Ovary (tissue), 3 donors: ENCODE measurements around the gene TCF4.

Experiments used
- CTCF ChIP-seq, 3 donors: fragments of 450-650 bp in 2 of 3; fragments of 200-600 bp in 1 of 3; IDR thresholded peaks; one replicate each; pipeline versions ENCODE4 v1.5.1 to v1.8.0; 2016 to 2022; ENCODE audit warnings: antibody characterized with exemption in 3 of 3, mild to moderate bottlenecking in 1 of 3
- EP300 ChIP-seq: sonication (generic); formaldehyde crosslinking; IDR thresholded peaks from one replicate; pipeline ENCODE4 v1.6.1; 2017; ENCODE audit warnings: antibody characterized with exemption
- POLR2A ChIP-seq: fragments of 450-650 bp; IDR thresholded peaks from one replicate; pipeline ENCODE4 v1.6.1; 2017; ENCODE audit warnings: antibody characterized with exemption, mild to moderate bottlenecking, moderate library complexity
- donor health status: DM: no; HTN: no; CAD: no.

GRCh38 chr18:55321265-55322177 is 266.5 kb downstream of the TCF4 start:
- TF ChIP-seq POLR2A (no peak), CTCF (IDR thresholded peaks at IDR 0.05) (no peak), EP300 (no peak)
